Kidney tubule cell (primary cell): Measurements from ENCODE around the gene FOSL1.

ENCODE experiments used
- DNase-seq: peaks from one replicate; pipeline ENCODE4 v3.0.0-alpha.2; 2018; ENCODE audit warnings: low spot score

The FOSL1 gene

GRCh38 chr11:65863889-65864705 is 36.1 kb downstream of the FOSL1 start:
- no peak for DNase-seq

- no peak for DNase-seq
These were observed 37.0 kb downstream of the FOSL1 start for GRCh38 chr11:65862941-65863888.

GRCh38 chr11:65862191-65862735 is 37.9 kb downstream of the FOSL1 start:
- no peak for DNase-seq

GRCh38 chr11:65861533-65862183 is 38.5 kb downstream of the FOSL1 start:
- no peak for DNase-seq

- peak; percentile 30 for DNase-seq
These were observed 39.1 kb downstream of the FOSL1 start for GRCh38 chr11:65861165-65861505.

GRCh38 chr11:65860278-65861164 is 39.7 kb downstream of the FOSL1 start, which contains the start of gene MUS81:
MUS81 (plus strand) TSS chr11:65860433; CDS start chr11:65860754, 321 bp downstream.
- peak; percentile 98 for DNase-seq

GRCh38 chr11:65859812-65860277 is 40.3 kb downstream of the FOSL1 start:
- DNase-seq = no peak

GRCh38 chr11:65859095-65859811 is 40.9 kb downstream of the FOSL1 start:
- DNase-seq = peak; percentile 99

GRCh38 chr11:65858681-65859087 is 41.5 kb downstream of the FOSL1 start:
- no peak for DNase-seq

GRCh38 chr11:65857853-65858680 is 42.1 kb downstream of the FOSL1 start, which contains the start of gene CFL1:
CFL1 (minus strand) TSS chr11:65858180; CDS start chr11:65858099, 81 bp downstream.
- peak; percentile 98 for DNase-seq

GRCh38 chr11:65857500-65857852 is 42.7 kb downstream of the FOSL1 start:
- DNase-seq = no peak

- peak; percentile 73 for DNase-seq
These were observed 43.3 kb downstream of the FOSL1 start for GRCh38 chr11:65856689-65857499.

GRCh38 chr11:65855927-65856363 is 44.2 kb downstream of the FOSL1 start:
- DNase-seq = no peak

GRCh38 chr11:65854852-65855837 is 45.0 kb downstream of the FOSL1 start:
- no peak for DNase-seq

GRCh38 chr11:65854161-65854592 is 46.0 kb downstream of the FOSL1 start:
- no peak for DNase-seq

GRCh38 chr11:65853246-65853979 is 46.8 kb downstream of the FOSL1 start:
- no peak for DNase-seq
